ENCODE results near the gene TBC1D3B.

DNA sequence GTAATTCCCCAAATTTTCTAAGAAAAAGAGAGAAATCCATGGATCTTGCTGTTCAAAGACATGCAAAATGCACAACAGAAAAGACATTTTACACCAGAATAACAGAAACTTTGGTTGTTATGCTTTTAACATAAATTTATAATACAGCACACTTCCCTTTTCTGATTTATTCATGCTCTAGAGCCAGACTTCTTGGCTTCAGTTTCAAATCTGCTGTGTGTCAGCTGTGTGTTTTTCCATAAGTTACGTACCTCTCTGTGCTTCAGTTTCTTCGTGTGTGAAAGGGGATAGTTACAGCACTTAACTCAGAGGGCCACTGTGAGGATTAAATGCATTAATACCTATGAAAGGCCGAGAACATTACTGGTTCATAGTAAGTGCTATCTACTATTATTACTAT is 26.9 kb upstream of the TBC1D3B start:
- TF ChIP-seq CTCF (conservative IDR thresholded peaks at IDR 0.05; ENCODE audit: low read depth, low read length) (no peak), EZH2 (IDR thresholded peaks at IDR 0.05; ENCODE audit: low read length, unreplicated experiment) (no peak)

Data from PC-3 (cell line).